PC-3 (cell line): ENCODE results near the gene STK24.

Experiments
- CTCF ChIP-seq: fragments of 300-600 bp; sonication (generic); conservative IDR thresholded peaks from 2 replicates; pipeline ENCODE4 v1.5.1; 2017; ENCODE audit warnings: antibody characterized with exemption, low read depth, mild to moderate bottlenecking, low read length
- EZH2 ChIP-seq: fragments of 300-600 bp; sonication (generic); IDR thresholded peaks from one replicate; pipeline ENCODE4 v1.6.1; 2017; ENCODE audit warnings: antibody characterized with exemption, mild to moderate bottlenecking, low read length; ENCODE audit not compliant: unreplicated experiment

- TF ChIP-seq CTCF: no peak
- no peak for TF ChIP-seq EZH2
These were observed 41.2 kb downstream of the STK24 start for GRCh38 chr13:98535501-98536354.
